HEK293 (cell line): Measurements from ENCODE around the gene SOX9.

Experiments used
- CTCF ChIA-PET: fragments of 350-600 bp; formaldehyde crosslinking; extraction: SDS; loops from one replicate; lab custom pipeline; 2021; ENCODE audit warnings: antibody characterized with exemption; lab: Yijun Ruan, JAX
- POLR2A ChIA-PET: fragments of 300-600 bp; formaldehyde crosslinking; extraction: SDS; loops from one replicate; lab custom pipeline; 2020; ENCODE audit warnings: antibody characterized with exemption, inconsistent platforms; lab: Yijun Ruan, JAX
- H3K27ac ChIP-seq: fragments of 200-500 bp; sonication (Bioruptor generic); 2 replicates; pipeline ENCODE4 v1.5.1; 2014; ENCODE audit warnings: low read depth, low read length, control low read depth, inconsistent platforms; ENCODE audit errors: extremely low read depth
- H3K36me3 ChIP-seq, 2 experiments: fragments of 200-500 bp in 1 of 2; sonication (Bioruptor generic) in 1 of 2; 1 replicate in 1 of 2; 2 replicates in 1 of 2; pipeline ENCODE4 v1.5.1; 2014 to 2017; ENCODE audit warnings: inconsistent platforms in 2 of 2, low read length in 2 of 2; ENCODE audit not compliant: control insufficient read depth in 2 of 2, insufficient read depth in 1 of 2
- H3K4me1 ChIP-seq: fragments of 200-500 bp; sonication (Bioruptor generic); 2 replicates; pipeline ENCODE4 v1.5.1; 2014; ENCODE audit warnings: mild to moderate bottlenecking, low read length, inconsistent platforms; ENCODE audit not compliant: control insufficient read depth, insufficient read depth
- H3K4me3 ChIP-seq: 2 replicates; pipeline ENCODE4 v1.5.1; 2011; ENCODE audit warnings: low read depth, mild to moderate bottlenecking, control low read depth, low read length, moderate library complexity
- H3K9me3 ChIP-seq: fragments of 200-500 bp; sonication (Bioruptor generic); 2 replicates; pipeline ENCODE4 v1.5.1; 2014; ENCODE audit warnings: low read depth, low read length, inconsistent platforms; ENCODE audit not compliant: control insufficient read depth, insufficient read depth
- BCL6B ChIP-seq: fragments of 450-650 bp; formaldehyde crosslinking; IDR thresholded peaks from 2 replicates; pipeline ENCODE4 v1.5.1; 2017; ENCODE audit warnings: missing biosample characterization, missing genetic modification characterization
- ELK4 ChIP-seq: IDR thresholded peaks from 2 replicates; pipeline ENCODE4 v1.6.1; 2011; ENCODE audit warnings: mild to moderate bottlenecking, low read depth, low read length, borderline replicate concordance
- GLI4 ChIP-seq: fragments of 450-650 bp; formaldehyde crosslinking; IDR thresholded peaks from 2 replicates; pipeline ENCODE4 v1.5.1; 2016; ENCODE audit warnings: missing biosample characterization, missing genetic modification characterization
- GLIS1 ChIP-seq: fragments of 450-650 bp; formaldehyde crosslinking; IDR thresholded peaks from 2 replicates; pipeline ENCODE4 v1.5.1; 2016; ENCODE audit warnings: missing biosample characterization, missing genetic modification characterization
- KLF16 ChIP-seq: fragments of 450-650 bp; formaldehyde crosslinking; IDR thresholded peaks from 2 replicates; pipeline ENCODE4 v1.5.1; 2017; ENCODE audit warnings: missing biosample characterization, missing genetic modification characterization
- MEIS1 ChIP-seq: sonication (generic); formaldehyde crosslinking; IDR thresholded peaks from 2 replicates; pipeline ENCODE4 v1.8.1; 2022; ENCODE audit warnings: missing genetic modification reagents, mild to moderate bottlenecking, borderline replicate concordance
- PBX3 ChIP-seq: sonication (generic); formaldehyde crosslinking; IDR thresholded peaks from 2 replicates; pipeline ENCODE4 v1.8.1; 2022; ENCODE audit warnings: mild to moderate bottlenecking, moderate library complexity, missing genetic modification reagents
- PRDM6 ChIP-seq: fragments of 450-650 bp; formaldehyde crosslinking; IDR thresholded peaks from 2 replicates; pipeline ENCODE4 v1.5.1; 2017; ENCODE audit warnings: missing biosample characterization, missing genetic modification characterization
- SP7 ChIP-seq: fragments of 450-650 bp; formaldehyde crosslinking; IDR thresholded peaks from 2 replicates; pipeline ENCODE4 v1.5.1; 2016; ENCODE audit warnings: missing biosample characterization, missing genetic modification characterization
- WT1 ChIP-seq: fragments of 450-650 bp; formaldehyde crosslinking; IDR thresholded peaks from 2 replicates; pipeline ENCODE4 v1.5.1; 2016; ENCODE audit warnings: missing biosample characterization, missing genetic modification characterization
- ZBTB20 ChIP-seq: fragments of 450-650 bp; formaldehyde crosslinking; IDR thresholded peaks from 2 replicates; pipeline ENCODE4 v1.5.1; 2016; ENCODE audit warnings: missing biosample characterization, missing genetic modification characterization
- ZFP69B ChIP-seq: fragments of 450-650 bp; formaldehyde crosslinking; IDR thresholded peaks from 2 replicates; pipeline ENCODE4 v1.5.1; 2016; ENCODE audit warnings: missing biosample characterization, missing genetic modification characterization
- ZNF112 ChIP-seq: fragments of 450-650 bp; formaldehyde crosslinking; IDR thresholded peaks from 2 replicates; pipeline ENCODE4 v1.5.0; 2017; ENCODE audit warnings: missing biosample characterization, missing genetic modification characterization
- ZNF132 ChIP-seq: fragments of 450-650 bp; formaldehyde crosslinking; IDR thresholded peaks from 2 replicates; pipeline ENCODE4 v1.5.1; 2017; ENCODE audit warnings: missing biosample characterization, missing genetic modification characterization, borderline replicate concordance
- ZNF140 ChIP-seq: fragments of 450-650 bp; formaldehyde crosslinking; IDR thresholded peaks from 2 replicates; pipeline ENCODE4 v1.5.1; 2016; ENCODE audit warnings: missing biosample characterization, missing genetic modification characterization
- ZNF184 ChIP-seq: fragments of 450-650 bp; IDR thresholded peaks from 2 replicates; pipeline ENCODE4 v1.5.1; 2018; ENCODE audit warnings: missing biosample characterization, mild to moderate bottlenecking, missing genetic modification characterization
- ZNF23 ChIP-seq: fragments of 450-650 bp; formaldehyde crosslinking; IDR thresholded peaks from 2 replicates; pipeline ENCODE4 v1.5.1; 2016; ENCODE audit warnings: missing biosample characterization, missing genetic modification characterization, borderline replicate concordance
- ZNF280C ChIP-seq: fragments of 450-650 bp; formaldehyde crosslinking; IDR thresholded peaks from 2 replicates; pipeline ENCODE4 v1.5.1; 2016; ENCODE audit warnings: missing biosample characterization, missing genetic modification characterization
- ZNF366 ChIP-seq: fragments of 450-650 bp; formaldehyde crosslinking; conservative IDR thresholded peaks from 2 replicates; pipeline ENCODE4 v1.5.1; 2016; ENCODE audit warnings: missing biosample characterization, missing genetic modification characterization
- ZNF513 ChIP-seq: fragments of 450-650 bp; IDR thresholded peaks from 2 replicates; pipeline ENCODE4 v1.5.1; 2018; ENCODE audit warnings: missing biosample characterization, missing genetic modification characterization
- ZNF560 ChIP-seq: fragments of 450-650 bp; formaldehyde crosslinking; IDR thresholded peaks from 2 replicates; pipeline ENCODE4 v1.5.1; 2017; ENCODE audit warnings: missing biosample characterization, missing genetic modification characterization, borderline replicate concordance
- ZNF624 ChIP-seq: fragments of 450-650 bp; formaldehyde crosslinking; IDR thresholded peaks from 2 replicates; pipeline ENCODE4 v1.5.1; 2017; ENCODE audit warnings: missing biosample characterization, missing genetic modification characterization
- ZNF670 ChIP-seq: fragments of 450-650 bp; formaldehyde crosslinking; IDR thresholded peaks from 2 replicates; pipeline ENCODE4 v1.5.1; 2016; ENCODE audit warnings: missing biosample characterization, missing genetic modification characterization, low read depth
- ZNF677 ChIP-seq: fragments of 450-650 bp; IDR thresholded peaks from 2 replicates; pipeline ENCODE4 v1.5.0; 2018; ENCODE audit warnings: missing biosample characterization, mild to moderate bottlenecking, missing genetic modification characterization, moderate library complexity
- ZNF707 ChIP-seq: fragments of 450-650 bp; formaldehyde crosslinking; IDR thresholded peaks from 2 replicates; pipeline ENCODE4 v1.5.1; 2016; ENCODE audit warnings: missing biosample characterization, missing genetic modification characterization
- ZNF776 ChIP-seq: fragments of 450-650 bp; formaldehyde crosslinking; IDR thresholded peaks from 2 replicates; pipeline ENCODE4 v1.5.0; 2017; ENCODE audit warnings: missing biosample characterization, missing genetic modification characterization, borderline replicate concordance

The SOX9 gene

GRCh38 chr17:72090108-72090507, 30.7 kb upstream of the SOX9 start:
- Histone ChIP-seq H3K4me1 (no peaks in the 10 kb centered on the region), H3K4me3 (no peak overlapping the region), H3K36me3 (no peaks in the 10 kb centered on the region), H3K27ac (no peak overlapping the region), H3K9me3 (no peaks in the 10 kb centered on the region)
- TF ChIP-seq ZNF140 (tag by site-specific recombination) (no peak), ZNF513 (tag by site-specific recombination) (no peak), ZFP69B (no peak), ZNF132 (no peak), ZNF624 (tag by site-specific recombination) (no peak), BCL6B (tag by site-specific recombination) (no peak), SP7 (tag by site-specific recombination) (no peak), PRDM6 (no peak), WT1 (tag by site-specific recombination) (no peak), MEIS1 (CRISPR knock-in tag) (no peak), KLF16 (tag by site-specific recombination) (no peak), ZNF670 (tag by site-specific recombination) (no peak), ZBTB20 (no peak), ZNF677 (tag by site-specific recombination) (no peak)
- ChIA-PET CTCF (no interaction called here), POLR2A (no interaction called here)

GRCh38 chr17:72092710-72093322, 28.0 kb upstream of the SOX9 start:
- ChIA-PET POLR2A (no interaction called here), CTCF (interaction anchor here (1.0 kb wide), 1 partner anchor 15 kb away, joined by 3 read pairs; no protein-coding TSS in a partner anchor)
- H3K9me3 ChIP-seq = no peaks in the 10 kb centered on the region
- H3K36me3 ChIP-seq = no peaks in the 10 kb centered on the region
- no peaks in the 10 kb centered on the region for H3K4me1 ChIP-seq
- no peak overlapping the region for H3K27ac ChIP-seq
- no peak overlapping the region for H3K4me3 ChIP-seq
- no peak for TF ChIP-seq ZNF560
- no peak for TF ChIP-seq ZNF366
- TF ChIP-seq ZNF184 = no peak
- TF ChIP-seq ZNF776 (tag by site-specific recombination) = no peak
- no peak for TF ChIP-seq PBX3 (CRISPR knock-in tag)
- no peak for TF ChIP-seq ZNF112
- no peak for TF ChIP-seq ZNF707 (tag by site-specific recombination)
- TF ChIP-seq ELK4 = no peak
- no peak for TF ChIP-seq ZNF513 (tag by site-specific recombination)
- no peak for TF ChIP-seq ZNF280C (tag by site-specific recombination)
- TF ChIP-seq ZNF23 = no peak
- no peak for TF ChIP-seq GLI4 (tag by site-specific recombination)
- TF ChIP-seq GLIS1 (tag by site-specific recombination) = no peak
